Natural killer cell (primary cell): Measurements from ENCODE around the gene PRSS58. TPM values are rescaled to one million over a fixed set of nuclear protein-coding genes. Genes with fewer than 3 reads are reported as not detected.

Source experiments
- ATAC-seq, 3 donors: fragments of 150-1000 bp in 2 of 3; fragments of 200-7000 bp in 1 of 3; cut with Tn5 transposase; 1 replicate in 1 of 3; 2 replicates in 2 of 3; pipeline ENCODE4 v1.10.0; 2021; ENCODE audit warnings: mild to moderate bottlenecking in 2 of 3, moderate library complexity in 2 of 3
- DNase-seq, 2 donors: peaks; one replicate each; pipeline versions ENCODE4 v3.0.0 to v3.0.0-alpha.2; 2013 to 2021; ENCODE audit warnings: mixed read lengths in 1 of 2
- H3K27ac ChIP-seq: one replicate; pipeline ENCODE4 v1.5.1; 2013; ENCODE audit warnings: mild to moderate bottlenecking, low read length
- H3K27me3 ChIP-seq: one replicate; pipeline ENCODE4 v1.6.1; 2013; ENCODE audit warnings: low read length; ENCODE audit not compliant: control insufficient read depth, insufficient read depth
- H3K36me3 ChIP-seq: one replicate; pipeline ENCODE4 v1.6.1; 2013; ENCODE audit warnings: low read length; ENCODE audit not compliant: control insufficient read depth, insufficient read depth
- H3K4me1 ChIP-seq: one replicate; pipeline ENCODE4 v1.6.1; 2013; ENCODE audit warnings: low read length; ENCODE audit not compliant: control insufficient read depth, insufficient read depth
- H3K4me3 ChIP-seq: one replicate; pipeline ENCODE4 v1.5.1; 2013; ENCODE audit warnings: low read length
- H3K9me3 ChIP-seq: one replicate; pipeline ENCODE4 v1.6.1; 2013; ENCODE audit warnings: low read length; ENCODE audit not compliant: control insufficient read depth, insufficient read depth
- H3K27ac Mint-ChIP-seq, 2 donors: one replicate each; pipeline ENCODE4 v1.8.0; 2022; ENCODE audit warnings: mild to moderate bottlenecking in 2 of 2, mixed read lengths in 2 of 2, moderate library complexity in 1 of 2
- H3K27me3 Mint-ChIP-seq, 2 donors: one replicate each; pipeline ENCODE4 v1.8.0; 2022; ENCODE audit warnings: low read depth in 2 of 2, mixed read lengths in 2 of 2
- H3K36me3 Mint-ChIP-seq: one replicate; pipeline ENCODE4 v1.8.0; 2022; ENCODE audit warnings: mixed read lengths
- H3K4me1 Mint-ChIP-seq, 2 donors: one replicate each; pipeline ENCODE4 v1.8.0; 2022; ENCODE audit warnings: mixed read lengths in 2 of 2
- H3K4me3 Mint-ChIP-seq: one replicate; pipeline ENCODE4 v1.8.0; 2022; ENCODE audit warnings: mild to moderate bottlenecking, moderate library complexity, mixed read lengths
- H3K9me3 Mint-ChIP-seq, 2 donors: one replicate each; pipeline ENCODE4 v1.8.0; 2022; ENCODE audit warnings: mixed read lengths in 2 of 2
- CTCF ChIP-seq: fragments of 200-600 bp; IDR thresholded peaks from one replicate; pipeline ENCODE4 v1.8.0; 2022; ENCODE audit warnings: antibody characterized with exemption
- WGBS: methylation state at CpG from one replicate; pipeline ENCODE4 v1.1.7; 2013; ENCODE audit warnings: missing lambda C conversion rate; ENCODE audit not compliant: insufficient coverage; 5-methylcytosine and 5-hydroxymethylcytosine counted together
- intact Hi-C: fragments of 100-400 bp; cut with micrococcal nuclease; formaldehyde crosslinking; loops from one replicate; pipeline ENCODE4 v1.14.2; 2022
- total RNA-seq, 4 donors: library from RNA; stranded (reverse); fragments of 120-200 nt in 1 of 4; gene quantifications; one replicate each; pipeline versions ENCODE4 v1.2.3 to v1.2.4, GENCODE V29; 2013 to 2022

Gene PRSS58
- total RNA-seq, 3 donors from 2014 or later (not counting 1 experiment from before 2014, with no cell fraction given) = not detected

DNA sequence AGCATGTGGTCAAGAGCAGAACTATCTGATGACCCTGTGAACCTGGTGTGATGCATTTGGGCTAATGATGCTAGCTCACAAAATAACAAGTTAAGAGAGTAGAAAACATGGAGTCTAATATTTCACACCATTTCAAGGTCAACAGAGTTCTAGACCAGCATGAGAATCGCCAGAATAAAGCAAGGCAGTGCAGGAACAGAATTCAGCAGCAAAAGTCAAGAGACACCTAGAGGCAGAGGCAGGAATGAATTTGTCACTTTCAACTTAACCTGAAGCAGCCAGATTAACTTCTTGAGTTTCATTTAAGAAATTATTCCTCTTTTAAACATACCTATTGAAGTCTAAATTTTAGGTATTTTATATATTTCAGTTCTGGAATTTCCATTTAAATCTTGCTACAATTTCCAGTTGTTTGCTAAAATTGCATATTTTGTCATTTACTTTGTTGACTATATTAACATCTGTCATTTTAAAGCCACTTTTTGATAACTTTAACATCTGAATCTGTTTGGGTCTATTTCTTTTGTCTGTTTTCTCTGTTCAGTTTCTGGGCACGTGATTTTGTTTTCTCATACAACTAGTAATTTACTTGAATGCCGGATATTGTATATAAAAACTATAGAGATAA is 44.2 kb upstream of the PRSS58 start:
- no peak overlapping the region for H3K27ac Mint-ChIP-seq
- intact Hi-C loops = loop anchor here (2.0 kb wide), 1 partner anchor 327 kb away; no protein-coding TSS in a partner anchor
- no peak overlapping the region for H3K27ac ChIP-seq
- DNase-seq (peak in 1 of 2 donors; percentile 46), ATAC-seq (peak in 1 of 3 donors; percentile 48)
- H3K36me3 Mint-ChIP-seq = no peaks in the 10 kb centered on the region
- H3K9me3 ChIP-seq = no peaks in the 10 kb centered on the region
- peaks cover 9 to 15% of the 10 kb centered on the region in 2 donors for H3K4me1 Mint-ChIP-seq
- H3K4me1 ChIP-seq = no peaks in the 10 kb centered on the region
- H3K9me3 Mint-ChIP-seq = no peaks in the 10 kb centered on the region
- no peak overlapping the region for H3K4me3 Mint-ChIP-seq
- peaks cover 9 to 23% of the 10 kb centered on the region in 2 donors for H3K27me3 Mint-ChIP-seq
- H3K36me3 ChIP-seq = no peaks in the 10 kb centered on the region
- H3K4me3 ChIP-seq = no peak overlapping the region
- no peaks in the 10 kb centered on the region for H3K27me3 ChIP-seq
- 68% methylated on average over 2 of the region's 3 CpGs for WGBS
- TF ChIP-seq CTCF = peak; percentile 22

GRCh38 chr7:142301299-142301698 is 43.4 kb upstream of the PRSS58 start:
- Mint-ChIP-seq H3K9me3 (no peaks in the 10 kb centered on the region), H3K36me3 (no peaks in the 10 kb centered on the region), H3K4me1 (peaks cover 9 to 15% of the 10 kb centered on the region in 2 donors), H3K27ac (no peak overlapping the region), H3K27me3 (peaks cover 16 to 23% of the 10 kb centered on the region in 2 donors), H3K4me3 (no peak overlapping the region)
- DNase-seq = no peak
- H3K27ac ChIP-seq = no peak overlapping the region
- 21% methylated on average over 3 of the region's 3 CpGs for WGBS
- H3K27me3 ChIP-seq = no peaks in the 10 kb centered on the region
- no peaks in the 10 kb centered on the region for H3K9me3 ChIP-seq
- H3K4me3 ChIP-seq = no peak overlapping the region
- no peak for TF ChIP-seq CTCF
- ATAC-seq = no peak
- H3K4me1 ChIP-seq = no peaks in the 10 kb centered on the region
- intact Hi-C loops = no loop called here
- no peaks in the 10 kb centered on the region for H3K36me3 ChIP-seq

DNA sequence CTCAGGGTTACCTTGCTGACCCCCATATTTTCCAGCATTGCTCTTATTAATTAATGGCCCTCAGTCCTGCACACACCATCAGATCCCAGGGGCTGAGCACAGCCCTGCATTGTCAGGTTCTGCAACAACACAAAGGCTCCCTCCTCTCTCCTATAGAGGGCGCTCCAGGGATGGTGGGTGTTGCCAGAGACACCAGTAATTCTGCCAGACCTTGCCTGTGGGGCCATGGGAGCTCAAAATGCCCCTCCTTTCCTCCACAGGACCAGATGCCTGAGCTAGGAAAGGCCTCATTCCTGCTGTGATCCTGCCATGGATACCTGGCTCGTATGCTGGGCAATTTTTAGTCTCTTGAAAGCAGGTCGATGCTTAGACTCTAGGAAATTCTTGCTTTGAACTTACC is 42.8 kb upstream of the PRSS58 start:
- Histone ChIP-seq H3K27ac (no peak overlapping the region), H3K9me3 (no peaks in the 10 kb centered on the region), H3K4me3 (no peak overlapping the region), H3K36me3 (no peaks in the 10 kb centered on the region), H3K27me3 (no peaks in the 10 kb centered on the region), H3K4me1 (no peaks in the 10 kb centered on the region)
- Mint-ChIP-seq H3K9me3 (no peaks in the 10 kb centered on the region), H3K4me3 (no peak overlapping the region), H3K4me1 (peaks cover 9 to 15% of the 10 kb centered on the region in 2 donors), H3K27ac (no peak overlapping the region), H3K36me3 (no peaks in the 10 kb centered on the region), H3K27me3 (peaks cover 22 to 27% of the 10 kb centered on the region in 2 donors)
- peak in 1 of 3 donors; percentile 28 for ATAC-seq
- TF ChIP-seq CTCF = no peak
- intact Hi-C loops = no loop called here
- 40% methylated on average over 3 of the region's 3 CpGs for WGBS
- peak in 1 of 2 donors; percentile 62 for DNase-seq
